Neutrophil (primary cell): ENCODE results near the gene SORCS1.

Source experiments
- H3K27ac ChIP-seq: fragments of 200-600 bp; sonication (generic); 2 replicates; pipeline ENCODE4 v1.5.1; 2016; ENCODE audit warnings: mild to moderate bottlenecking, moderate library complexity
- H3K27me3 ChIP-seq: fragments of 200-600 bp; sonication (generic); 2 replicates; pipeline ENCODE4 v1.6.0; 2016; ENCODE audit warnings: mild to moderate bottlenecking
- H3K36me3 ChIP-seq: fragments of 200-600 bp; sonication (generic); 2 replicates; pipeline ENCODE4 v1.5.1; 2017
- H3K4me1 ChIP-seq, 2 experiments: fragments of 200-600 bp in 1 of 2; sonication (generic) in 1 of 2; 1 replicate in 1 of 2; 2 replicates in 1 of 2; pipeline versions ENCODE4 v1.5.1 to v1.6.1; 2013 to 2016; ENCODE audit warnings: low read depth in 1 of 2, low read length in 1 of 2, mild to moderate bottlenecking in 1 of 2, moderate library complexity in 1 of 2; ENCODE audit not compliant: control insufficient read depth in 1 of 2, insufficient read depth in 1 of 2
- H3K4me3 ChIP-seq, 2 experiments: fragments of 200-600 bp in 1 of 2; sonication (generic) in 1 of 2; 1 replicate in 1 of 2; 2 replicates in 1 of 2; pipeline ENCODE4 v1.5.1; 2013 to 2016; ENCODE audit warnings: low read depth in 1 of 2, low read length in 1 of 2, mild to moderate bottlenecking in 1 of 2, moderate library complexity in 1 of 2
- H3K9me3 ChIP-seq: fragments of 200-600 bp; sonication (generic); 2 replicates; pipeline ENCODE4 v1.5.1; 2016
- CTCF ChIP-seq: fragments of 200-600 bp; sonication (generic); IDR thresholded peaks from 2 replicates; pipeline ENCODE4 v1.5.1; 2016; ENCODE audit warnings: antibody characterized with exemption

Gene SORCS1

GRCh38 chr10:106859892-106860652, 304.4 kb downstream of the SORCS1 start:
- TF ChIP-seq CTCF: no peak
- Histone ChIP-seq H3K27ac (no peak overlapping the region), H3K4me3 (no peak overlapping the region), H3K36me3 (no peaks in the 10 kb centered on the region), H3K27me3 (no peaks in the 10 kb centered on the region), H3K9me3 (no peaks in the 10 kb centered on the region), H3K4me1 (no peaks in the 10 kb centered on the region)

- no peaks in the 10 kb centered on the region for H3K9me3 ChIP-seq
- no peaks in the 10 kb centered on the region for H3K36me3 ChIP-seq
- no peak overlapping the region for H3K27ac ChIP-seq
- H3K4me3 ChIP-seq: no peak overlapping the region
- no peaks in the 10 kb centered on the region for H3K4me1 ChIP-seq
- no peak for TF ChIP-seq CTCF
- no peaks in the 10 kb centered on the region for H3K27me3 ChIP-seq
Observed at GRCh38 chr10:106857728-106858127, 306.8 kb downstream of the SORCS1 start.

- H3K4me3 ChIP-seq: no peak overlapping the region
- H3K27ac ChIP-seq: no peak overlapping the region
- H3K4me1 ChIP-seq: no peaks in the 10 kb centered on the region
- no peak for TF ChIP-seq CTCF
- H3K27me3 ChIP-seq: no peaks in the 10 kb centered on the region
- H3K9me3 ChIP-seq: no peaks in the 10 kb centered on the region
- H3K36me3 ChIP-seq: no peaks in the 10 kb centered on the region
Observed at GRCh38 chr10:106857213-106857612, 307.3 kb downstream of the SORCS1 start.

GRCh38 chr10:106836933-106837663, 327.4 kb downstream of the SORCS1 start:
- H3K4me1 ChIP-seq: no peaks in the 10 kb centered on the region
- no peak overlapping the region for H3K27ac ChIP-seq
- H3K36me3 ChIP-seq: no peaks in the 10 kb centered on the region
- no peaks in the 10 kb centered on the region for H3K9me3 ChIP-seq
- H3K27me3 ChIP-seq: no peaks in the 10 kb centered on the region
- no peak overlapping the region for H3K4me3 ChIP-seq
- TF ChIP-seq CTCF: no peak

- Histone ChIP-seq H3K9me3 (no peaks in the 10 kb centered on the region), H3K4me1 (no peaks in the 10 kb centered on the region), H3K36me3 (no peaks in the 10 kb centered on the region), H3K27me3 (no peaks in the 10 kb centered on the region), H3K4me3 (no peak overlapping the region), H3K27ac (no peak overlapping the region)
- TF ChIP-seq CTCF: no peak
Observed at GRCh38 chr10:106832846-106833245, 331.7 kb downstream of the SORCS1 start.
